Left hindlimb (tissue), 1 donor: ENCODE data around the gene SAP130.
"Not testable (repeated sequence)": the region's sequence is repeated elsewhere in the genome, so short reads cannot be mapped to it uniquely, and the experiment has no call there.

Experiments used
- DNase-seq: peaks from one replicate; pipeline ENCODE4 v3.0.0-alpha.2; 2018

The SAP130 gene

GRCh38 chr2:127950264-127950663 lies 77.6 kb downstream of the SAP130 start:
- no peak for DNase-seq

- no peak for DNase-seq
Measured at GRCh38 chr2:127945281-127945680, 82.6 kb downstream of the SAP130 start.

DNA sequence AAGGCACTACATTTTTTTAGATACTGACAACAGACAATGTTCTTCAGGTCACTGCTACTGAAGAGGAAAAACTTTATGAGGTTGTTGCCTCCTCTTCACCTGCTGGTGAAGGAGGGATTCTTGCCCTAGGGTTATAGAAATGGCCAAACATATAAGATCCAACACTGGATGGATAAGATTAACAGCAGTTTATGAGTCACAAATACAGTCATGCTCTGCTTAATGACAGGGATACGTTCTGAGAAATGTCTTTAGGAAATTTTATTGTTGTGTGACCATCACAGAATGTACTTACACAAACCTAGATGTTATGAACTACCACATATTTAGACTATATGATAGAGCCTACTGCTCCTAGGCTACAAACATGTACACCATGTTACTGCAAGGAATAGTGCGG lies 84.7 kb downstream of the SAP130 start:
- no peak for DNase-seq

- no peak for DNase-seq
Measured at GRCh38 chr2:127942002-127942401, 85.9 kb downstream of the SAP130 start.

- DNase-seq = no peak
Measured at GRCh38 chr2:127941461-127941860, 86.4 kb downstream of the SAP130 start.

- no peak for DNase-seq
Measured at GRCh38 chr2:127940641-127941040, 87.2 kb downstream of the SAP130 start.

DNA sequence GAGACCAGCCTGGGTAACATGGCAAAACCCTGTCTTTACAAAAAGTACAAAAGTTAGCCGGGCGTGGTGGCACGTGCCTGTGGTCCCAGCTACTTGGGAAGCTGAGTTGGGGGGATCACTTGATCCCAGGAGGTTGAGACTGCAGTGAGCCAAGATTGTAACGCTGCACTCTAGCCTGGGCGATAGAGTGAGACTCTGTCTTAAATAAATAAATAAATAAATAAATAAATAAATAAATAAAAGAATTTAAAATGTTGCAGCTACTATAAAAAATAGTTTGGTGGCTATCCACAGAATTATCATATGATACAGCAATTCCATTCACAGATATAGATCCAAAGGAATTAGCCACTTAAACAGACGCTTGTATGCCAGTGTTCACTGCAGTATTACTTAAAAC lies 92.5 kb downstream of the SAP130 start:
- no peak for DNase-seq

DNA sequence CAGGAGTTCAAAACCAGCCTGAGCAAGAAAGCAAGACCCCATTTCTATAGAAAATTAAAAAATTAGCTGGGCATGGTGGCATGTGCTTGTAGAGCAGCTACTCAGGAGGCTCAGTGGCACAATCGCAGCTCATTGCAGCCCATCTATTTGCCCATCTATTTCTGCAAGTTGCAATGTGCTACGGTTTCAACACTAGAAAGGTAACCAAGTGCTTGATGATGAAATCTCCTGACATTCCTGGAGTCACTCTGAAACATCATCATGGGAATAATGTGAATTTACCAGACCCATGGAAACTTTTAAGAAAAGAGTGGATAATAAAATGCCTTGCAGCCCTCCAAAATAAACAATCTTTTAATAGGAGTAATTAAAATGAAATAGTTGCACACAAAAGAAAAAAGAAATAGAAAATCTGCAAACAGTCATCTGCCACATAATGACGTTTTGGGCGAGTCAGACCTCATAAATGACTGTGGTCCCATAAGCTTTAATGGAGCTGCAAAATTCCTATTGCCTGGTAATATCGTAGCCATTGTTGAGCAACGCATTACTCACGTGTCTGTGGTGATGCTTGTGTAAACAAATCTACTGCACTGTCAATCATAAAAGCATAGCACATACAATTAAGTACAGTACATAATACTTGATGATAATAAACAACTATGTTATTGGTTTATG lies 95.5 kb downstream of the SAP130 start:
- DNase-seq = no peak

GRCh38 chr2:127929449-127929848 lies 98.4 kb downstream of the SAP130 start:
- no peak for DNase-seq

DNA sequence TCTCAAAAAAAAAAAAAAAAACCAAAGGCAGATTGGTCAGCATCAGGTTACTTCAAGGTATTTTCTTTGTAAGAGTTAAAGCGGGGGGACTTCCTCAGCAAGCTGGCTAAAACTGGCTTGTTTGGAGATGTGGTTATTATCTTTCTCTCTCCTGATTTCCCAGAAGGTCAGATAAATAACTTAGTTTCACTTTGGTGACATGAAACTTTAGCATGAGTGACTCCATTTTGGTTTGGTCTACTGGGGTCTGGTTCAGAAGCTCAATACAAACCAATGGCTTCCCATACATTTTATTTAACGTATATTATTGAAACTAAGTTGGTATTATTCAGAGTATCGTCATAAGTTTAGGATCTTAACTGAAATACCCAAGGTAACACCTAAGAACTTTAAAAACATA lies 100.5 kb downstream of the SAP130 start:
- no peak for DNase-seq

GRCh38 chr2:127917916-127918315 lies 109.9 kb downstream of the SAP130 start:
- no peak for DNase-seq

- DNase-seq = no peak
Measured at GRCh38 chr2:127913808-127914457, 113.9 kb downstream of the SAP130 start.

DNA sequence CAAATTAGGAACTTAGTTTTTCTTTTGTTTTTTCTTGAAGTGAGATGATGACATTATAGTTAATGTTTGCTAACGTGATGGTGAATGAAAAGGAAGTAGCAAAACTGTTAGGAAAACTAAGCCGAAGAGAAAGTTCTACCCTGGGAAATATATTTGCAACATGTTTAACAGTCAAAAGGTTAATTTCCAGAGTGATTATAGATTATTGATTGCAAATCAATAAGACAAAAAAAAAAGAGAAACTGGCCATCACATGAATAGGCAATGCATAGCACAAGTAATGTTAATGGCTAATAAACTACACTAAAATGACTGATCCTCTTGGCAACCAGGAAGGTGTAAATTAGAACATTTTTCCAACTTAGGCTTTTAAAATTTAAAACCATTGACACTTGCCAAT lies 116.1 kb downstream of the SAP130 start:
- DNase-seq = no peak

DNA sequence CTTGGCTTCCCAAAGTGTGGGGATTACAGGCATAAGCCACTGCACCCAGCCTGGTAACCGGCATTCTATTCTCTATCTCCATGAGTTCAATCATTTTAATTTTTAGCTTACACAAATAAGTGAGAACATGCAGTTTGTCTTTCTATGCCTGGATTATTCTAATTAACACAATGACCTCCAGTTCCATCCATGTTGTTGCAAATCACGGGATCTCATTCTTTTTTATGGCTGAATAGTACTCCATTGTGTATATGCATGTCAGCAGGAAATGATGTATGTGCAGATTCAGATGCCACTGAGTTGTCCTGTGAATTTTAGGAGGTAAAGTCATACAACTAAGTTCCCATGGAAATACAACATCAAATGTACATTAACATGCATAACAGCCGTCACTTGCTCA lies 117.4 kb downstream of the SAP130 start:
- no peak for DNase-seq

- DNase-seq = no peak
Measured at GRCh38 chr2:127909019-127909418, 118.8 kb downstream of the SAP130 start.

- DNase-seq = not testable (repeated sequence)
Measured at GRCh38 chr2:127907733-127908400, 120.0 kb downstream of the SAP130 start.

- no peak for DNase-seq
Measured at GRCh38 chr2:127906206-127906926, 121.5 kb downstream of the SAP130 start.

DNA sequence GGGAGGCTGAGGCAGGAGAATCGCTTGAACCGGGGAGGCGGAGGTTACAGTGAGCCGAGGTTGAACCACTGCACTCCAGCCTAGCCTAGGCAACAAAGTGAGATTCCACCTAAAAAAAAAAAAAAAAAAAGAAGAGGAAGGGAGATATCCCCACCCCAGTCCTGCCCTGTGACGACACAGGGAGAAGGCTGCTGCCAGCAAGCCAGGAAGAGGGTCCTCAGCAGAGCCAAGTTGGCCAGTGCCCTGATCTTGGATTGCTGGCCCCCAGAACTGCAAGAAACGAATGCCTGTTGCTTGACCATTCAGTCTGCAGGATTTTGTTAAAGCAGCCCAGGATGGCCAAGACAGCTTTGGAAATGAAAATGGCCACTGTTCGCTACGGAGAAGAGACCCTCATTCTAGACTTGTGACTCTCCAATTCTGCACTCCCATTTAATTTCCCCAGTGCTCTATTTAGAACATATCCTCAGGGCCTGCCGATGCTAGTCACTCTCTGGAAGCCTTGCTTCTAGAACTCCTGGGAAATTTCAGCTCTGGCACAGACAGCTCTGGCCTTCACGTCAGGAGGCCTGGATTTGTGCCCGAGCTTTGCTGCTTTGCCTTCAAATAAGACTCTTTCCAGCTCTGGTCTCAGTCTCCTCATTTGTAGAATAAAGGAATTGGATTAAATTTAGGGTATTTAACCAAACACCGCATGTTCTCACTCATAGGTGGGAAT lies 126.4 kb downstream of the SAP130 start:
- DNase-seq = no peak

GRCh38 chr2:127897531-127898211 lies 130.2 kb downstream of the SAP130 start:
- DNase-seq = no peak

- DNase-seq = no peak
Measured at GRCh38 chr2:127893494-127893893, 134.4 kb downstream of the SAP130 start.

GRCh38 chr2:127893033-127893432 lies 134.8 kb downstream of the SAP130 start:
- DNase-seq = no peak

DNA sequence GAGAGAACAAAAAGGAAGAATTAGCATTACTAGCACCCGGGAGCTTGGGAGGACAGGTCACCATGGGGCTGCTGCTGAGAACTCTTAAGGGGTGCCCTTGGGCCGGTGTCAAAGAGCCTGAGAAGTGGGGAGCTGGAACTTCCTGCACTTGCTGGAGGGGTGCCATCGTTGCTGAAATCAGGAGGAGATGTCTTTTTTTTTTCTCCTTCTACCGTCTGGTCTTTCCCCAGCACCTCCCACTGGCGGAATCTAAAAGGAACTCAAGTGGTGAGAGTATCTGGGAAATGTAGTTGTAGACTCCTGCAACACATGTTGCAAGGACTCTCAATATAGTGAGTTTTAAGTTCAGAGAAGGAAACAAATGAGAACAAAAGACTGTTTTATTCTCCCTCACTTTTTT lies 136.0 kb downstream of the SAP130 start:
- no peak for DNase-seq
